ENCODE results near the gene RER1.

The RER1 gene

GRCh38 chr1:2392686-2393085 is 1.0 kb downstream of the RER1 start:
- no peak for DNase-seq

GRCh38 chr1:2393471-2393877 is 1.8 kb downstream of the RER1 start:
- DNase-seq, result no peak

GRCh38 chr1:2394220-2394619 is 2.6 kb downstream of the RER1 start:
- no peak for DNase-seq

- DNase-seq, result no peak
Observed at GRCh38 chr1:2394761-2395160, 3.1 kb downstream of the RER1 start.

- no peak for DNase-seq
Observed at GRCh38 chr1:2395245-2395644, 3.6 kb downstream of the RER1 start.

GRCh38 chr1:2396059-2396458 is 4.4 kb downstream of the RER1 start:
- DNase-seq, result no peak

GRCh38 chr1:2396476-2396875 is 4.8 kb downstream of the RER1 start:
- DNase-seq, result no peak

- no peak for DNase-seq
Observed at GRCh38 chr1:2397007-2397679, 5.5 kb downstream of the RER1 start.

- DNase-seq, result no peak
Observed at GRCh38 chr1:2398871-2399270, 7.2 kb downstream of the RER1 start.

GRCh38 chr1:2399890-2400575 is 8.4 kb downstream of the RER1 start:
- no peak for DNase-seq

GRCh38 chr1:2400576-2400909 is 8.9 kb downstream of the RER1 start:
- no peak for DNase-seq

- no peak for DNase-seq
Observed at GRCh38 chr1:2400950-2401649, 9.5 kb downstream of the RER1 start.

- no peak for DNase-seq
Observed at GRCh38 chr1:2402420-2402819, 10.8 kb downstream of the RER1 start.

GRCh38 chr1:2403273-2403672 is 11.6 kb downstream of the RER1 start:
- DNase-seq, result no peak

GRCh38 chr1:2404142-2404889 is 12.7 kb downstream of the RER1 start:
- no peak for DNase-seq

GRCh38 chr1:2404890-2405511 is 13.4 kb downstream of the RER1 start:
- DNase-seq, result no peak

- no peak for DNase-seq
Observed at GRCh38 chr1:2405588-2406295, 14.1 kb downstream of the RER1 start.

- no peak for DNase-seq
Observed at GRCh38 chr1:2406451-2407041, 14.9 kb downstream of the RER1 start.

GRCh38 chr1:2407166-2407990 is 15.7 kb downstream of the RER1 start:
- no peak for DNase-seq

GRCh38 chr1:2407991-2408275 is 16.3 kb downstream of the RER1 start:
- no peak for DNase-seq

- no peak for DNase-seq
Observed at GRCh38 chr1:2408456-2408855, 16.8 kb downstream of the RER1 start.
